ENCODE measurements around the gene TMEM221. TPM values are rescaled to one million over a fixed set of nuclear protein-coding genes. Genes with fewer than 3 reads are reported as not detected.

TMEM221 gene
- total RNA-seq, 4 donors from 2014 or later = 0.39 to 1.2 (median 0.68) TPM; not detected in 1

- Histone ChIP-seq H3K4me3 (peak overlapping the region; percentile 43), H3K27ac (no peak overlapping the region), H3K9me3 (no peaks in the 10 kb centered on the region), H3K27me3 (peaks cover 14% of the 10 kb centered on the region), H3K36me3 (no peaks in the 10 kb centered on the region), H3K4me1 (peaks cover 25% of the 10 kb centered on the region)
- DNase-seq (ENCODE audit: low spot score in 2 of 2) = no peak
- TF ChIP-seq, protein P1, sequence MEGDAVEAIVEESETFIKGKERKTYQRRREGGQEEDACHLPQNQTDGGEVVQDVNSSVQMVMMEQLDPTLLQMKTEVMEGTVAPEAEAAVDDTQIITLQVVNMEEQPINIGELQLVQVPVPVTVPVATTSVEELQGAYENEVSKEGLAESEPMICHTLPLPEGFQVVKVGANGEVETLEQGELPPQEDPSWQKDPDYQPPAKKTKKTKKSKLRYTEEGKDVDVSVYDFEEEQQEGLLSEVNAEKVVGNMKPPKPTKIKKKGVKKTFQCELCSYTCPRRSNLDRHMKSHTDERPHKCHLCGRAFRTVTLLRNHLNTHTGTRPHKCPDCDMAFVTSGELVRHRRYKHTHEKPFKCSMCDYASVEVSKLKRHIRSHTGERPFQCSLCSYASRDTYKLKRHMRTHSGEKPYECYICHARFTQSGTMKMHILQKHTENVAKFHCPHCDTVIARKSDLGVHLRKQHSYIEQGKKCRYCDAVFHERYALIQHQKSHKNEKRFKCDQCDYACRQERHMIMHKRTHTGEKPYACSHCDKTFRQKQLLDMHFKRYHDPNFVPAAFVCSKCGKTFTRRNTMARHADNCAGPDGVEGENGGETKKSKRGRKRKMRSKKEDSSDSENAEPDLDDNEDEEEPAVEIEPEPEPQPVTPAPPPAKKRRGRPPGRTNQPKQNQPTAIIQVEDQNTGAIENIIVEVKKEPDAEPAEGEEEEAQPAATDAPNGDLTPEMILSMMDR (IDR thresholded peaks at IDR 0.05) = no peak
- TF ChIP-seq POLR2AphosphoS5 (IDR thresholded peaks at IDR 0.05) = no peak
- TF ChIP-seq POLR2A (IDR thresholded peaks at IDR 0.05) = no peak
- TF ChIP-seq EP300 (IDR thresholded peaks at IDR 0.05) = no peak
- 88% methylated on average over 3 of the region's 37 CpGs for WGBS
Measured at GRCh38 chr19:17389957-17390664, 58.4 kb downstream of the TMEM221 start.

GRCh38 chr19:17389288-17389687, 59.2 kb downstream of the TMEM221 start:
- TF ChIP-seq EP300 (IDR thresholded peaks at IDR 0.05) (no peak), POLR2AphosphoS5 (IDR thresholded peaks at IDR 0.05) (no peak), POLR2A (IDR thresholded peaks at IDR 0.05) (no peak)
- TF ChIP-seq, protein P1 (IDR thresholded peaks at IDR 0.05) = no peak
- Histone ChIP-seq H3K4me3 (no peak overlapping the region), H3K27me3 (peaks cover 9% of the 10 kb centered on the region), H3K4me1 (peaks cover 21% of the 10 kb centered on the region), H3K27ac (no peak overlapping the region), H3K36me3 (no peaks in the 10 kb centered on the region), H3K9me3 (no peaks in the 10 kb centered on the region)
- DNase-seq (ENCODE audit: low spot score in 2 of 2) = no peak
- WGBS = 22% methylated on average over 1 of the region's 1 CpG

GRCh38 chr19:17385878-17386611, 62.4 kb downstream of the TMEM221 start:
- DNase-seq (ENCODE audit: low spot score in 2 of 2) = no peak
- Histone ChIP-seq H3K4me1 (peaks cover 21% of the 10 kb centered on the region), H3K27ac (no peak overlapping the region), H3K36me3 (no peaks in the 10 kb centered on the region), H3K4me3 (no peak overlapping the region), H3K27me3 (no peaks in the 10 kb centered on the region), H3K9me3 (no peaks in the 10 kb centered on the region)
- WGBS = 41% methylated on average over 10 of the region's 20 CpGs
- no peak for TF ChIP-seq POLR2A (IDR thresholded peaks at IDR 0.05)
- TF ChIP-seq, protein P1 (IDR thresholded peaks at IDR 0.05) = peak; percentile 86 to 89

Other genes with a start within 250 kb of the TMEM221 start
- gene USE1, start 233.3 kb downstream of the TMEM221 start, total RNA-seq = 10 to 100 TPM; 17.3 to 25.2 (median 21.6) TPM
- 1 to 10 TPM; 2.7 to 9.7 (median 4.8) TPM for gene OCEL1, start 222.4 kb downstream of the TMEM221 start, total RNA-seq
- gene NR2F6, start 202.7 kb downstream of the TMEM221 start, total RNA-seq = 10 to 100 TPM; 25.8 to 79.3 (median 54.8) TPM
- 1 to 10 TPM; 1.2 to 8.4 (median 2.1) TPM for gene USHBP1, start 183.9 kb downstream of the TMEM221 start, total RNA-seq
- gene BABAM1, start 181.2 kb downstream of the TMEM221 start, total RNA-seq = 10 to 100 TPM; 54.6 to 66.8 (median 63.7) TPM
- gene ANKLE1, start 166.8 kb downstream of the TMEM221 start, total RNA-seq = 1 to 10 TPM in 3 of 4 donors, under 1 TPM in 1; 0.30 to 2.5 (median 1.5) TPM
- gene ABHD8, start 145.2 kb downstream of the TMEM221 start, total RNA-seq = 10 to 100 TPM in 3 of 4 donors, 1 to 10 TPM in 1; 9.7 to 15.7 (median 13.6) TPM
- gene MRPL34, start 142.8 kb downstream of the TMEM221 start, total RNA-seq = 10 to 100 TPM; 42.7 to 89.5 (median 73.1) TPM
- 10 to 100 TPM; 17.9 to 35.2 (median 22.8) TPM for gene DDA1, start 139.1 kb downstream of the TMEM221 start, total RNA-seq
- gene ANO8, start 113.8 kb downstream of the TMEM221 start, total RNA-seq = 10 to 100 TPM; 29.9 to 47.1 (median 37.1) TPM
- gene GTPBP3, start 111.1 kb downstream of the TMEM221 start, total RNA-seq = 10 to 100 TPM; 18.7 to 29.0 (median 25.2) TPM
- gene PLVAP, start 71.3 kb downstream of the TMEM221 start, total RNA-seq = 10 to 100 TPM; 25.5 to 83.1 (median 26.6) TPM
- not detected for gene CCDC194, start 54.5 kb downstream of the TMEM221 start, total RNA-seq
- gene BST2, start 43.0 kb downstream of the TMEM221 start, total RNA-seq = 10 to 100 TPM in 2 of 4 donors, 1 to 10 TPM in 2; 6.6 to 19.7 (median 10.5) TPM
- 10 to 100 TPM; 44.2 to 71.3 (median 60.5) TPM for gene MVB12A, start 28.6 kb downstream of the TMEM221 start, total RNA-seq
- gene NXNL1, start 12.3 kb upstream of the TMEM221 start, total RNA-seq = not detected
- 10 to 100 TPM; 25.3 to 53.4 (median 39.5) TPM for gene SLC27A1, start 21.9 kb upstream of the TMEM221 start, total RNA-seq
- 100 to 1,000 TPM in 1 of 4 donors, 10 to 100 TPM in 3; 58.0 to 108 (median 92.9) TPM for gene PGLS, start 63.0 kb upstream of the TMEM221 start, total RNA-seq
- 10 to 100 TPM; 52.4 to 83.8 (median 60.7) TPM for gene COLGALT1, start 107.0 kb upstream of the TMEM221 start, total RNA-seq
- under 1 TPM in 1 of 4 donors, not detected in 3; 0.16 TPM for gene UNC13A, start 239.7 kb upstream of the TMEM221 start, total RNA-seq

All from suprapubic skin (tissue), 4 donors.